HepG2 (cell line): ENCODE measurements around the gene EBF3.

ENCODE experiments used
- JUNB ChIP-seq: sonication (generic); formaldehyde crosslinking; IDR thresholded peaks from 2 replicates; pipeline ENCODE4 v1.8.0; 2022; ENCODE audit warnings: missing genetic modification reagents, mild to moderate bottlenecking, borderline replicate concordance
- SMARCE1 ChIP-seq: fragments of 450-650 bp; IDR thresholded peaks from 2 replicates; pipeline ENCODE4 v1.6.1; 2017; ENCODE audit warnings: borderline replicate concordance
- SP1 ChIP-seq, 2 experiments: fragments of 450-650 bp in 1 of 2; sonication (generic) in 1 of 2; formaldehyde crosslinking in 1 of 2; IDR thresholded peaks; 2 replicates each; pipeline versions ENCODE4 v1.4.0 to v1.6.1; 2016 to 2020; ENCODE audit warnings: missing genetic modification reagents in 1 of 2
- ZNF143 ChIP-seq: sonication (generic); formaldehyde crosslinking; IDR thresholded peaks from 2 replicates; pipeline ENCODE4 v1.4.0; 2020; ENCODE audit warnings: missing genetic modification reagents
- TF ChIP-seq, protein P1 (sequence below): IDR thresholded peaks from 2 replicates; pipeline ENCODE4 v1.6.1; 2016; ENCODE audit warnings: control low read depth
- TF ChIP-seq, protein P2 (sequence below): sonication (generic); formaldehyde crosslinking; IDR thresholded peaks from 2 replicates; pipeline ENCODE4 v1.8.0; 2022; ENCODE audit warnings: missing genetic modification reagents, mild to moderate bottlenecking, moderate library complexity, borderline replicate concordance
- TF ChIP-seq, protein P3 (sequence below): sonication (generic); formaldehyde crosslinking; IDR thresholded peaks from 2 replicates; pipeline ENCODE4 v1.5.0; 2020; ENCODE audit warnings: mild to moderate bottlenecking, missing genetic modification reagents, moderate library complexity
- TF ChIP-seq, protein P4 (sequence below): sonication (generic); formaldehyde crosslinking; IDR thresholded peaks from 2 replicates; pipeline ENCODE4 v1.4.0; 2020; ENCODE audit warnings: missing genetic modification reagents
- TF ChIP-seq, protein P5 (sequence below): sonication (generic); formaldehyde crosslinking; IDR thresholded peaks from 2 replicates; pipeline ENCODE4 v1.5.1; 2020; ENCODE audit warnings: mild to moderate bottlenecking, missing genetic modification reagents, moderate library complexity

DNA sequence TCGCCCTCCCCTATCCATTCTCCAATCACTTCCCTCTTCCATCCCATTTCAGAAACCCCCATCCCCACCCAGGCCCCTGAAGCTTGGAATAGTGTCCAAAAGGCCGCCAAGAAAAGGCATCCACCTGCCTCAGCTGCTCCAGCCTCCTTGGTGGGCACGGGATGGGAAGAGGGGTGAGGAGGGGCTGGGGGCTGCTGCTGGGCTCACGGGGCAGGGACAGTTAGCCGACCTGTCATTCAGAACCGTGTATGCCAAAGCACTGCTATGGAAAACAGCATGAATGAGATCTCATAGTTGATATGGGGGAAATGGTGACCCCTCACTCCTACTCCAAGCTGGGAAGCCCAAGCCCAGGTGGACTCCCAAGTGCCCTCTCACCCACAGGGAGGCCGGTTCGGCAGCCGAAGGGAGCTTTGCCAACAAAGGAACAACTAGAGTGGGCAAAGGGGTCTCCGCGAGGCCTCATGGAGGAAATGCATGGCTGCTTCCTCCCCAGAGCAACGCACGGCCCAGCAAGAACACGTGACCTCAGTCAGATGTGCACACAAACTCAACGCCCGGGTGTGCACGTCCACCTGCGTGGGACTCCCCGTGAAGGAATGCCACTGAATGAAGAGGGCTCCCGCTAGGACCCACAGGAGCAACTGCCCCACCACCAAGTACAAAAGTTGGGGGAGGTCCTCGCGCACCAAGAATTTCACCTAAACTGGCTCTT lies 52.5 kb downstream of the EBF3 start:
- TF ChIP-seq, protein P1, sequence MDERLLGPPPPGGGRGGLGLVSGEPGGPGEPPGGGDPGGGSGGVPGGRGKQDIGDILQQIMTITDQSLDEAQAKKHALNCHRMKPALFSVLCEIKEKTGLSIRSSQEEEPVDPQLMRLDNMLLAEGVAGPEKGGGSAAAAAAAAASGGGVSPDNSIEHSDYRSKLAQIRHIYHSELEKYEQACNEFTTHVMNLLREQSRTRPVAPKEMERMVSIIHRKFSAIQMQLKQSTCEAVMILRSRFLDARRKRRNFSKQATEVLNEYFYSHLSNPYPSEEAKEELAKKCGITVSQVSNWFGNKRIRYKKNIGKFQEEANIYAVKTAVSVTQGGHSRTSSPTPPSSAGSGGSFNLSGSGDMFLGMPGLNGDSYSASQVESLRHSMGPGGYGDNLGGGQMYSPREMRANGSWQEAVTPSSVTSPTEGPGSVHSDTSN (CRISPR knock-in tag) = no peak
- TF ChIP-seq, protein P2, sequence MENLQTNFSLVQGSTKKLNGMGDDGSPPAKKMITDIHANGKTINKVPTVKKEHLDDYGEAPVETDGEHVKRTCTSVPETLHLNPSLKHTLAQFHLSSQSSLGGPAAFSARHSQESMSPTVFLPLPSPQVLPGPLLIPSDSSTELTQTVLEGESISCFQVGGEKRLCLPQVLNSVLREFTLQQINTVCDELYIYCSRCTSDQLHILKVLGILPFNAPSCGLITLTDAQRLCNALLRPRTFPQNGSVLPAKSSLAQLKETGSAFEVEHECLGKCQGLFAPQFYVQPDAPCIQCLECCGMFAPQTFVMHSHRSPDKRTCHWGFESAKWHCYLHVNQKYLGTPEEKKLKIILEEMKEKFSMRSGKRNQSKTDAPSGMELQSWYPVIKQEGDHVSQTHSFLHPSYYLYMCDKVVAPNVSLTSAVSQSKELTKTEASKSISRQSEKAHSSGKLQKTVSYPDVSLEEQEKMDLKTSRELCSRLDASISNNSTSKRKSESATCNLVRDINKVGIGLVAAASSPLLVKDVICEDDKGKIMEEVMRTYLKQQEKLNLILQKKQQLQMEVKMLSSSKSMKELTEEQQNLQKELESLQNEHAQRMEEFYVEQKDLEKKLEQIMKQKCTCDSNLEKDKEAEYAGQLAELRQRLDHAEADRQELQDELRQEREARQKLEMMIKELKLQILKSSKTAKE (CRISPR knock-in tag) = no peak
- TF ChIP-seq JUNB (CRISPR knock-in tag) = no peak
- no peak for TF ChIP-seq SMARCE1
- TF ChIP-seq, protein P3, sequence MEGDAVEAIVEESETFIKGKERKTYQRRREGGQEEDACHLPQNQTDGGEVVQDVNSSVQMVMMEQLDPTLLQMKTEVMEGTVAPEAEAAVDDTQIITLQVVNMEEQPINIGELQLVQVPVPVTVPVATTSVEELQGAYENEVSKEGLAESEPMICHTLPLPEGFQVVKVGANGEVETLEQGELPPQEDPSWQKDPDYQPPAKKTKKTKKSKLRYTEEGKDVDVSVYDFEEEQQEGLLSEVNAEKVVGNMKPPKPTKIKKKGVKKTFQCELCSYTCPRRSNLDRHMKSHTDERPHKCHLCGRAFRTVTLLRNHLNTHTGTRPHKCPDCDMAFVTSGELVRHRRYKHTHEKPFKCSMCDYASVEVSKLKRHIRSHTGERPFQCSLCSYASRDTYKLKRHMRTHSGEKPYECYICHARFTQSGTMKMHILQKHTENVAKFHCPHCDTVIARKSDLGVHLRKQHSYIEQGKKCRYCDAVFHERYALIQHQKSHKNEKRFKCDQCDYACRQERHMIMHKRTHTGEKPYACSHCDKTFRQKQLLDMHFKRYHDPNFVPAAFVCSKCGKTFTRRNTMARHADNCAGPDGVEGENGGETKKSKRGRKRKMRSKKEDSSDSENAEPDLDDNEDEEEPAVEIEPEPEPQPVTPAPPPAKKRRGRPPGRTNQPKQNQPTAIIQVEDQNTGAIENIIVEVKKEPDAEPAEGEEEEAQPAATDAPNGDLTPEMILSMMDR (CRISPR knock-in tag) = no peak
- no peak for TF ChIP-seq ZNF143 (CRISPR knock-in tag)
- TF ChIP-seq, protein P4, sequence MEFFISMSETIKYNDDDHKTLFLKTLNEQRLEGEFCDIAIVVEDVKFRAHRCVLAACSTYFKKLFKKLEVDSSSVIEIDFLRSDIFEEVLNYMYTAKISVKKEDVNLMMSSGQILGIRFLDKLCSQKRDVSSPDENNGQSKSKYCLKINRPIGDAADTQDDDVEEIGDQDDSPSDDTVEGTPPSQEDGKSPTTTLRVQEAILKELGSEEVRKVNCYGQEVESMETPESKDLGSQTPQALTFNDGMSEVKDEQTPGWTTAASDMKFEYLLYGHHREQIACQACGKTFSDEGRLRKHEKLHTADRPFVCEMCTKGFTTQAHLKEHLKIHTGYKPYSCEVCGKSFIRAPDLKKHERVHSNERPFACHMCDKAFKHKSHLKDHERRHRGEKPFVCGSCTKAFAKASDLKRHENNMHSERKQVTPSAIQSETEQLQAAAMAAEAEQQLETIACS (CRISPR knock-in tag) = no peak
- TF ChIP-seq, protein P5, sequence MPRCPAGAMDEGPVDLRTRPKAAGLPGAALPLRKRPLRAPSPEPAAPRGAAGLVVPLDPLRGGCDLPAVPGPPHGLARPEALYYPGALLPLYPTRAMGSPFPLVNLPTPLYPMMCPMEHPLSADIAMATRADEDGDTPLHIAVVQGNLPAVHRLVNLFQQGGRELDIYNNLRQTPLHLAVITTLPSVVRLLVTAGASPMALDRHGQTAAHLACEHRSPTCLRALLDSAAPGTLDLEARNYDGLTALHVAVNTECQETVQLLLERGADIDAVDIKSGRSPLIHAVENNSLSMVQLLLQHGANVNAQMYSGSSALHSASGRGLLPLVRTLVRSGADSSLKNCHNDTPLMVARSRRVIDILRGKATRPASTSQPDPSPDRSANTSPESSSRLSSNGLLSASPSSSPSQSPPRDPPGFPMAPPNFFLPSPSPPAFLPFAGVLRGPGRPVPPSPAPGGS (CRISPR knock-in tag) = no peak
- TF ChIP-seq SP1 (IDR thresholded peaks at IDR 0.05) = no peak
- no peak for TF ChIP-seq SP1 (CRISPR knock-in tag; IDR thresholded peaks at IDR 0.05)
